Activated naive CD4-positive, alpha-beta T cell treated with anti-CD3 and anti-CD28 coated beads, Interleukin-2, amount 50 U/mL, for 24 hours (primary cell): Measurements from ENCODE around the gene AKAP8L.
"Not testable (repeated sequence)": the region's sequence is repeated elsewhere in the genome, so short reads cannot be mapped to it uniquely, and the experiment has no call there.

Experiments
- H3K27ac Mint-ChIP-seq: one replicate; pipeline ENCODE4 v1.8.0; 2021; ENCODE audit warnings: mild to moderate bottlenecking, mixed read lengths
- H3K27me3 Mint-ChIP-seq: one replicate; pipeline ENCODE4 v1.8.0; 2021; ENCODE audit warnings: mixed read lengths
- H3K36me3 Mint-ChIP-seq: one replicate; pipeline ENCODE4 v1.8.0; 2021; ENCODE audit warnings: mixed read lengths
- H3K4me1 Mint-ChIP-seq: one replicate; pipeline ENCODE4 v1.8.0; 2021; ENCODE audit warnings: mixed read lengths
- H3K4me3 Mint-ChIP-seq: one replicate; pipeline ENCODE4 v1.8.0; 2021; ENCODE audit warnings: mild to moderate bottlenecking, mixed read lengths
- H3K9me3 Mint-ChIP-seq: one replicate; pipeline ENCODE4 v1.8.0; 2021; ENCODE audit warnings: mixed read lengths

The AKAP8L gene

GRCh38 chr19:15337202-15337601, 81.6 kb downstream of the AKAP8L start:
- Mint-ChIP-seq H3K27me3 (no peaks in the 10 kb centered on the region), H3K4me1 (peaks cover 9% of the 10 kb centered on the region), H3K36me3 (no peaks in the 10 kb centered on the region), H3K4me3 (no peak overlapping the region), H3K27ac (no peak overlapping the region), H3K9me3 (no peaks in the 10 kb centered on the region)

GRCh38 chr19:15335992-15336391, 82.8 kb downstream of the AKAP8L start:
- not testable (repeated sequence) for H3K9me3 Mint-ChIP-seq, H3K27me3 Mint-ChIP-seq, H3K27ac Mint-ChIP-seq, H3K4me1 Mint-ChIP-seq, H3K4me3 Mint-ChIP-seq, H3K36me3 Mint-ChIP-seq

- Mint-ChIP-seq H3K4me3 (peak within 1 kb of the TSS; percentile 96), H3K36me3 (peaks cover 3% of the 10 kb centered on the region), H3K27me3 (no peaks in the 10 kb centered on the region), H3K9me3 (no peaks in the 10 kb centered on the region), H3K27ac (peak within 1 kb of the TSS; percentile 90), H3K4me1 (peaks cover 44% of the 10 kb centered on the region)
These were observed 86.3 kb downstream of the AKAP8L start, which contains the start of gene BRD4 for GRCh38 chr19:15332311-15332996. Gene BRD4 (minus strand): TSS chr19:15332539. CDS start chr19:15273099, 59,440 bp downstream.

- peaks cover 52% of the 10 kb centered on the region for H3K4me1 Mint-ChIP-seq
- no peaks in the 10 kb centered on the region for H3K9me3 Mint-ChIP-seq
- H3K27me3 Mint-ChIP-seq = no peaks in the 10 kb centered on the region
- peak overlapping the region; percentile 95 for H3K27ac Mint-ChIP-seq
- H3K4me3 Mint-ChIP-seq = peak overlapping the region; percentile 93
- peaks cover 3% of the 10 kb centered on the region for H3K36me3 Mint-ChIP-seq
These were observed 87.1 kb downstream of the AKAP8L start for GRCh38 chr19:15331419-15332310.

- Mint-ChIP-seq H3K36me3 (peaks cover 3% of the 10 kb centered on the region), H3K9me3 (no peaks in the 10 kb centered on the region), H3K27me3 (no peaks in the 10 kb centered on the region), H3K27ac (peak overlapping the region; percentile 95), H3K4me1 (peaks cover 59% of the 10 kb centered on the region), H3K4me3 (peak overlapping the region; percentile 93)
These were observed 87.9 kb downstream of the AKAP8L start for GRCh38 chr19:15330801-15331418.
